Measurements from ENCODE around the gene ARFGEF2.
"Not testable (repeated sequence)": the region's sequence is repeated elsewhere in the genome, so short reads cannot be mapped to it uniquely, and the experiment has no call there.

Gene ARFGEF2

DNA sequence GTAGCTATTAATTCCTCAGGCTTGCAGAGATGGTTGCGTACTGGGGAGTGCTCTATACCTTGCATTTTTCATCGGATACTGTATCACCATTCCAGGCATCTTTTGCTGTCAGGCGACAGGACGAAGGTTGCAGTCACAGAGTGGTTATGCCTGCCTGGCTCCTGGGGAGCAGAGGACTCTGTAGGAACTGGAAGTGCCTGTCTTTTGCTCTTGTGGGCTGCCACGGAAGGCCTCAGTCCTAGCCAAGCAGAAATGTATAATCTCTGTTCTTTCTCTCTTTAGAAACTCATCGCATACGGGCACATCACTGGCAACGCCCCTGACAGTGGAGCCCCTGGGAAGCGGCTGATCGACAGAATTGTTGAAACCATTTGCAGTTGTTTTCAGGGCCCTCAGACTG is 29.5 kb downstream of the ARFGEF2 start:
- DNase-seq (ENCODE audit: low read depth in 3 of 3, low spot score in 1 of 3) = no peak

DNA sequence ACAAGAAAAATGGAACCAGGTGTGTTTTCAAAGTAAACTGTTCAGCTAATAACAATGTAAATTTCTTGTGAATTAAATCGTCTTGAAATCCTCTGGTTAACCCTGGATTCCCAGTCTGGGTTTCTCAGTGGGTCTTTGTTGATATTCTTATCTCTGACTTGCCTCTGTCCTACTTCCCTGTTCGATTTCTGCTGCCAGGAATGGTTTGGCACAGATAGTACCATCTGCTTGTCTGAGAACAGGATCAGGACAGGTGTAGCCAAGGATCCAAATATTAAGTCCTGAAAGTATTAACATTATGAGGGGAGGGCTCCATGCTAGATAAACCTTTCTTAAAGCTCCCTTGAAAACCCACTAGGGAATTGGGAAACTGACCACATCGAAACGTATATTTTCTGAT is 30.1 kb downstream of the ARFGEF2 start:
- DNase-seq (ENCODE audit: low read depth in 3 of 3, low spot score in 1 of 3) = no peak

GRCh38 chr20:48952656-48953055 is 31.1 kb downstream of the ARFGEF2 start:
- no peak for DNase-seq (ENCODE audit: low read depth in 3 of 3, low spot score in 1 of 3)

DNA sequence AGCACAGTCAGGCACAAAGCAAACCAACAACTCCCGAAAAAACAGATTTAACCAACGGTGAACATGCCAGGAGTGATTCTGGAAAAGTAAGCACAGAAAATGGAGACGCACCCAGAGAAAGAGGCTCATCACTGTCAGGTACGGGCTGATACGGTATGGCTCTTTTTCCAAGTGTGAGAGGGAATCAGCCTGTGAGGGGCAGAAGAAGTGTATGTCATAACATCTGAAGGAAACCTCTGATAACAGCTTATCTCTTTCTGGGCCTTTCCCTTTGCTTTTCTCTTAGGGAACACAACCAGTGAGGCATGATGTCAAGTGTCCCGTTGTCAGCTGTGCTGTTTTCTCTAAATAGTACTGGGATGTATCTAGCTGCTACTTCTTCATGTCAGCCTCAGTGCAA is 32.1 kb downstream of the ARFGEF2 start:
- DNase-seq (ENCODE audit: low read depth in 3 of 3, low spot score in 1 of 3) = no peak

GRCh38 chr20:48956052-48956451 is 34.5 kb downstream of the ARFGEF2 start:
- DNase-seq (ENCODE audit: low read depth in 3 of 3, low spot score in 1 of 3) = no peak

GRCh38 chr20:48957053-48957481 is 35.6 kb downstream of the ARFGEF2 start:
- DNase-seq (ENCODE audit: low read depth in 3 of 3, low spot score in 1 of 3) = no peak

DNA sequence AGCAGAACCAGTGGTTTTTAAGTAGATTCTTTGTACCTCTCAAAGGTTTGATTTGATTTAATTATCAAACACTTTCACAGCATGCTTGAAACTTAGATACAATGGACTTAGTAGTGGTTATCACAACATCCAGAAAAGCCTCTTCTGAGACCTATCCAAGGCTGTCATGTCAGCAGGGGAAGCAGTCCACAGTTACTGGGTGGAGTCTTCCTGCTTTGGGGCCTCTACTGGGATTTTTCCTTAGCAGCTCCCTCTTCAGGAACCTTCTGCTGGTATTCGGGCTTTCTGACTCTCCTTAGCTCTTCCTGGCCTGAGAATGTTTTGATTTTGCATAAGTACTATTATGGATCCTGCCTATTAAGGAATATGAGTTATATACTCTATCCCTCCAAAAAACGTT is 36.0 kb downstream of the ARFGEF2 start:
- DNase-seq (ENCODE audit: low read depth in 3 of 3, low spot score in 1 of 3) = no peak

GRCh38 chr20:48958743-48959142 is 37.2 kb downstream of the ARFGEF2 start:
- DNase-seq (ENCODE audit: low read depth in 3 of 3, low spot score in 1 of 3) = no peak

- no peak for DNase-seq (ENCODE audit: low read depth in 3 of 3, low spot score in 1 of 3)
These were observed 38.5 kb downstream of the ARFGEF2 start for GRCh38 chr20:48959899-48960550.

GRCh38 chr20:48962421-48962820 is 40.9 kb downstream of the ARFGEF2 start:
- DNase-seq (ENCODE audit: low read depth in 3 of 3, low spot score in 1 of 3) = no peak

DNA sequence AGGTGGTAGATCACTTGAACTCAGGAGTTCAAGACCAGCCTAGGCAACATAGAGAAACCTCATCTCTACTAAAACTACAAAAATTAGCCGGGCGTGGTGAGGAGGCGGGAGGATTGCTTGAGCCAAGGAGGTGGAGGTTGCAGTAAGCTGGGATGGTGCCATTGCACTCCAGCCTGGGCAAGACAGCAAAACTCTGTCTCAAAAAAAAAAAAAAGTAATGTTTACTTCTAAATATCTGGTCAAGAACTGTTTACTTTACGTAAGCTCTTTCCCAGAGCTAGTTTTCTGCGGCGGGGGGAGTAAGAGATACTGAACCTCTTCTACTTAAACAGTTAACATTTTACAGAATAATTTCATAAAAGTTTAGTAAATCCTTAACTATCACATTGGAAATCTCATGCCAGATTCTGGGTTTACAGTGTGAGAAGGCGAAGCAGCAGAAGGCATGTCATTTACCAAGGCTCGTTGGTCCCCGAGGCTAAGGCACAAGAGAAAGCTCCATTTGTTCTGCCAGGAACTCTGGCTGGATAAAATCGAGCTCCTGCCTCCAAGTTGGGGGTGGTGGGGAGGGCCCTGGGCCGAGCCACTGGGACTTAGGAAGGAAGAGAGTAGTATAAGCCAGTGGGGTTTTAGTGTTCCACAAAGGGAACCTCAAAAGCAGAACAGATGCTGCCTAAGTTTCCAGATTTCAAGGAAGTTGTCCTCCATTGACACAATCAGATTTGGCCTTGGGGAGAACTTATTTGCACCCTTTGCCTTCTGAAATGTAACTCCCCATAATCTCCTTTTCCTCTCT is 41.7 kb downstream of the ARFGEF2 start:
- no peak for DNase-seq (ENCODE audit: low read depth in 3 of 3, low spot score in 1 of 3)

DNA sequence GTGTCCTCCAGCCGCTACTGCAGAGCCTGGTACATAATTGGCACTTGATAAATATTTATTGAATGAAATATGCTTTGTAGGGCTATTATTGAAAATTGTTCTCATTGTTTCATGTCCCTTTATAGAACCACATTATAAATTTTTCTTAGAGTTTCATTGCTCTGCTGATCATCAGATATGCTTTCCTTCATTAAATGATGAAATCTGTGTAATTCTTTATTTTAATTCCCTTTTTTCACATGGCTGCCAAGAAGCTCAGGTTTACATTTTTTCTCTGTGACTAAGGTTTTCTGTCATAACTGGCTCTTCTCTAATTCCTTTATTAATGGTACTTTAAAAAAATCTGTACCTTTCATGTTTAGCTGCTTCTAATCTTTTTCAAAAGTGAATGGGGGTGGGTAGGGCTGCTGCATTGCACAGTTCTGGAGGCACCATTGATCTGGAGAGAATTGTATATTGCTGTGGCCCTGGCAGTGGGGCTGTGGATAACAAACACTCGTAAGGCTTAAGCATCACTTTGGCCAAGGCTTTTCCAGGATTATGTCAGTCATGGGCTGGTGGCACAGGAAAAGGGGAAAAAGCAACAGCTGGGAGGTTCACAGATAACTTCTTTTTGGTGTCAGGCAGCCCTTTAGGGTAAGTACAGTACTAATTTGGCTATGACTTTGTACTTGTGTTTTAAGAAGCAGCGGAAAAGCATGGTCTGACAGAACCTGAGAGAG is 43.8 kb downstream of the ARFGEF2 start:
- no peak for DNase-seq (ENCODE audit: low read depth in 3 of 3, low spot score in 1 of 3)

DNA sequence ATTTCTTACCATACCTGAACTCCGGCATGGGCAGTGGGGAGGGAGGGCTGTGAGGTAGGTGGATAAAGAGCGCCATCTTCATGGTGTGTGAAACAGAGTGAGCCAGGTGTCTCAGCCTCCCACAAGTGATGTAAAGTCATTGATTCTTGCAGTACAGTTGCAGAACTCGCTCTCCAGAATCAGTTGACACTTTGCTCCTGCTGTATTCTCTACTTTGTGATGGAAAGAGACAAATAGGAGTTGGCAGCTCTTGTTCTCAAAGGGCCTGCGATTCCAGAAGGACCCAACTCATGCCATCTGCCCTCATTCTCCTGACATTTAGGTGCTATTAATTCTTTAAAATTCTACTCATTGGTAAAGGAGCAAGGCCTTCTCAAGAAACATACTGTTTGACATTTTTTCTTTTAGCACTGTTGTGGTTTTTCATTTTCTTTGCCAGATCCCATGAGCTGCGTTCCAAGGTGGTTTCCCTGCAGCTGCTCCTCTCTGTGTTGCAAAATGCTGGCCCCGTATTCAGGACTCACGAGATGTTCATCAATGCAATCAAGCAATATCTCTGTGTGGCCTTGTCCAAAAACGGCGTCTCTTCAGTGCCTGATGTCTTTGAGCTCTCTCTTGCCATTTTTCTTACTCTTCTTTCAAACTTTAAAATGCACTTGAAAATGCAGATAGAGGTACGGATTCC is 49.3 kb downstream of the ARFGEF2 start:
- no peak for DNase-seq (ENCODE audit: low read depth in 3 of 3, low spot score in 1 of 3)

GRCh38 chr20:48971956-48972355 is 50.4 kb downstream of the ARFGEF2 start:
- no peak for DNase-seq (ENCODE audit: low read depth in 3 of 3, low spot score in 1 of 3)

DNA sequence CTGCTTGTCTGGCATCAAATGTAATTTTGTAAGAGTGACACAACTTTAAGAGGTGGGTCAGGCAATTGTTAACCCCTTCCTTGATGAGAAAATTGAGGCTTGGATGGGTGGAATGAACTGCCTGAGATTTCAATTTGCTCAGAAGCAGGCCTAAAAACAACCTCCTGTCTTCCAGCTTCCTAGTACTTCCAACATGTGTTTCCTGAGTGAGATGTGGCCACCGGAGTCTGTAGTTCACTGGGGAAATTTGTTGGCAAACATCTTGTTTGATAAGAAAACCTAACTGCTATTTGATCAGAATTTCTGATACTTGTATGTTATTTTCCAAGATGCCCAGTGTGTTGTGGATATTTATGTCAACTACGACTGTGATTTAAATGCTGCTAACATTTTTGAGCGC is 51.3 kb downstream of the ARFGEF2 start:
- DNase-seq (ENCODE audit: low read depth in 3 of 3, low spot score in 1 of 3) = no peak

GRCh38 chr20:48975955-48976354 is 54.4 kb downstream of the ARFGEF2 start:
- DNase-seq (ENCODE audit: low read depth in 3 of 3, low spot score in 1 of 3) = no peak

- not testable (repeated sequence) for DNase-seq (ENCODE audit: low read depth in 3 of 3, low spot score in 1 of 3)
These were observed 58.5 kb downstream of the ARFGEF2 start for GRCh38 chr20:48979980-48980379.

GRCh38 chr20:48983423-48984400 is 62.2 kb downstream of the ARFGEF2 start:
- DNase-seq (ENCODE audit: low read depth in 3 of 3, low spot score in 1 of 3) = no peak

DNA sequence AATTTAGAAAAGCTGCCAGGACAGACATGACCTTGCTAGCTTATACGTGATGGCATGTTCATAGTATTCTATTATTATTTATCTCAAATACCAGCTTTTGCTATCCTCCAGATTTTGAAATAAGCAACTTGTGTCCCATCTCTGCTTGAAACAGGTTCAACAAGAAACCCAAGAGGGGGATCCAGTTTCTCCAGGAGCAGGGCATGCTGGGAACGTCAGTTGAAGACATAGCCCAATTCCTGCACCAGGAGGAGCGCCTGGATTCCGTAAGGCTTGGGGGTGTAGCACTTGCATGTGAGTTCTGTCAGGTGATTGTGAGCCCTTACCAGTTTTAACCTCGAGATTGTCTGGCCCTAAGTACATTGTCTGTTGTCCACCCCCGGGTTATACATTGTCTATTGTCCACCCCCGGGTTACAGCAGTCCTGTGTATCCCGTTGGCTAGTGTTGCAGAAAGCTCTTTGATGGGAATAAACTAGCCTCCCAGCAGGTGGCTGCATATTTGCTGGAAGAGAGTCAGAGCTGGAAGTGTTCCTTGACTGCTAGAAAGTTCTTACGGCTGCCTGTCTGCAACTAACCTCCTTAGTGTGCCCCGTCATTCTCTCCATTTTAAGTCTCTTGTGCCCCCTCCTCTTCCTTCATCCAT is 63.2 kb downstream of the ARFGEF2 start:
- no peak for DNase-seq (ENCODE audit: low read depth in 3 of 3, low spot score in 1 of 3)

DNA sequence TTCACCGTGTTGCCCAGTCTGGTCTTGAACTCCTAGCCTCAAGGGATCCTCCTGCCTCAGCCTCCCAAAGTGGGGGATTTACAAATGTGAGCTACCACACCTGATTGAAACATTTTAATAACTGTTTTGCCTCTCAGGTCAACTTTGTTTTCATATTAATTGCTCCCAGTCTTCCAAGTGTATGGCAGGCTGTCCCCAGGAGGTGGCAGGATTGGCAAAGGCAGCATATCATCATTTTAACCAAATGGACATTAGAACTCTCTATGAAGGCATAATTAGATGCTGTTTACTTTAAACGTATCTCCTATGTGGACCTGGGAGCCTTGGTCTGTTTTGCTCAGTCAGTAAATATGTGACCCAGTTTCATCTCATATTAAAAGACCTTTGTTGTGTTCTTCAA is 65.4 kb downstream of the ARFGEF2 start:
- DNase-seq (ENCODE audit: low read depth in 3 of 3, low spot score in 1 of 3) = no peak
